ENCODE measurements around the gene OR52A1. TPM values are rescaled to one million over a fixed set of nuclear protein-coding genes. Genes with fewer than 3 reads are reported as not detected.

The OR52A1 gene
- total and polyA plus RNA-seq, 2 donors (not counting 1 experiment from before 2014, with no cell fraction given), result not detected

GRCh38 chr11:5137014-5137413, 17.5 kb downstream of the OR52A1 start:
- Histone ChIP-seq H3K27me3 (ENCODE audit: control insufficient read depth, insufficient read depth, low read length) (no peaks in the 10 kb centered on the region), H3K4me2 (ENCODE audit: extremely low read depth, insufficient read depth, low read length) (no peak overlapping the region), H3K4me3 (replicated peaks in 1 of 4; ENCODE audit: control extremely low read depth in 1 of 4, insufficient read depth in 1 of 4, low read depth in 3 of 4, low read length in 4 of 4) (no peak overlapping the region), H3K36me3 (ENCODE audit: control insufficient read depth, insufficient read depth, low read length) (no peaks in the 10 kb centered on the region), H3K79me2 (ENCODE audit: control insufficient read depth, insufficient read depth, low read length) (no peaks in the 10 kb centered on the region), H3K4me1 (ENCODE audit: control insufficient read depth, extremely low read depth, insufficient read depth, low read length) (no peaks in the 10 kb centered on the region), H3K9me3 (ENCODE audit: control insufficient read depth, insufficient read depth, low read depth, low read length) (no peaks in the 10 kb centered on the region), H3K27ac (ENCODE audit: insufficient read depth, low read length) (no peak overlapping the region), H3K9ac (ENCODE audit: insufficient read depth, low read length) (no peak overlapping the region), H2AFZ (ENCODE audit: low read length) (no peak overlapping the region), H4K20me1 (ENCODE audit: control insufficient read depth, extremely low read depth, insufficient read depth, low read length) (no peaks in the 10 kb centered on the region)
- no peak for TF ChIP-seq CTCF (conservative IDR thresholded peaks at IDR 0.05 in 1 of 2, IDR thresholded peaks at IDR 0.05 in 1 of 2; ENCODE audit: low read depth in 1 of 2, low read length in 2 of 2)
- no peak for TF ChIP-seq EZH2 (IDR thresholded peaks at IDR 0.05; ENCODE audit: low read length, missing control alignments)
- DNase-seq (ENCODE audit: low read depth in 2 of 2), result no peak

GRCh38 chr11:5136261-5136660, 18.3 kb downstream of the OR52A1 start:
- Histone ChIP-seq H4K20me1 (ENCODE audit: control insufficient read depth, extremely low read depth, insufficient read depth, low read length) (no peaks in the 10 kb centered on the region), H3K79me2 (ENCODE audit: control insufficient read depth, insufficient read depth, low read length) (no peaks in the 10 kb centered on the region), H3K27ac (ENCODE audit: insufficient read depth, low read length) (no peak overlapping the region), H3K4me1 (ENCODE audit: control insufficient read depth, extremely low read depth, insufficient read depth, low read length) (no peaks in the 10 kb centered on the region), H3K27me3 (ENCODE audit: control insufficient read depth, insufficient read depth, low read length) (no peaks in the 10 kb centered on the region), H2AFZ (ENCODE audit: low read length) (no peak overlapping the region), H3K4me2 (ENCODE audit: extremely low read depth, insufficient read depth, low read length) (no peak overlapping the region), H3K9ac (ENCODE audit: insufficient read depth, low read length) (no peak overlapping the region), H3K4me3 (replicated peaks in 1 of 4; ENCODE audit: control extremely low read depth in 1 of 4, insufficient read depth in 1 of 4, low read depth in 3 of 4, low read length in 4 of 4) (no peak overlapping the region), H3K36me3 (ENCODE audit: control insufficient read depth, insufficient read depth, low read length) (no peaks in the 10 kb centered on the region), H3K9me3 (ENCODE audit: control insufficient read depth, insufficient read depth, low read depth, low read length) (no peaks in the 10 kb centered on the region)
- TF ChIP-seq EZH2 (IDR thresholded peaks at IDR 0.05; ENCODE audit: low read length, missing control alignments), result no peak
- no peak for TF ChIP-seq CTCF (conservative IDR thresholded peaks at IDR 0.05 in 1 of 2, IDR thresholded peaks at IDR 0.05 in 1 of 2; ENCODE audit: low read depth in 1 of 2, low read length in 2 of 2)
- DNase-seq (ENCODE audit: low read depth in 2 of 2), result no peak

- TF ChIP-seq CTCF (conservative IDR thresholded peaks at IDR 0.05 in 1 of 2, IDR thresholded peaks at IDR 0.05 in 1 of 2; ENCODE audit: low read depth in 1 of 2, low read length in 2 of 2), result no peak
- TF ChIP-seq EZH2 (IDR thresholded peaks at IDR 0.05; ENCODE audit: low read length, missing control alignments), result no peak
- Histone ChIP-seq H3K27ac (ENCODE audit: insufficient read depth, low read length) (no peak overlapping the region), H3K36me3 (ENCODE audit: control insufficient read depth, insufficient read depth, low read length) (no peaks in the 10 kb centered on the region), H3K79me2 (ENCODE audit: control insufficient read depth, insufficient read depth, low read length) (no peaks in the 10 kb centered on the region), H3K4me1 (ENCODE audit: control insufficient read depth, extremely low read depth, insufficient read depth, low read length) (no peaks in the 10 kb centered on the region), H3K4me3 (replicated peaks in 1 of 4; ENCODE audit: control extremely low read depth in 1 of 4, insufficient read depth in 1 of 4, low read depth in 3 of 4, low read length in 4 of 4) (no peak overlapping the region), H3K27me3 (ENCODE audit: control insufficient read depth, insufficient read depth, low read length) (no peaks in the 10 kb centered on the region), H4K20me1 (ENCODE audit: control insufficient read depth, extremely low read depth, insufficient read depth, low read length) (no peaks in the 10 kb centered on the region), H2AFZ (ENCODE audit: low read length) (no peak overlapping the region), H3K9me3 (ENCODE audit: control insufficient read depth, insufficient read depth, low read depth, low read length) (no peaks in the 10 kb centered on the region), H3K9ac (ENCODE audit: insufficient read depth, low read length) (no peak overlapping the region), H3K4me2 (ENCODE audit: extremely low read depth, insufficient read depth, low read length) (no peak overlapping the region)
- no peak for DNase-seq (ENCODE audit: low read depth in 2 of 2)
Observed at GRCh38 chr11:5131584-5132335, 22.8 kb downstream of the OR52A1 start.
